H9 (cell line): ENCODE data around the gene DIAPH3. TPM values are rescaled to one million over a fixed set of nuclear protein-coding genes. Genes with fewer than 3 reads are reported as not detected.

Experiments
- DNase-seq: peaks from one replicate; pipeline ENCODE4 v3.0.0-alpha.2; 2017
- H2AFZ ChIP-seq: one replicate; pipeline ENCODE4 v1.6.1; 2013; ENCODE audit warnings: mild to moderate bottlenecking, low read length, control low read depth, moderate library complexity
- H2AK5ac ChIP-seq: 2 replicates; pipeline ENCODE4 v1.6.1; 2013; ENCODE audit warnings: low read length, control low read depth, mixed read lengths; ENCODE audit not compliant: insufficient read length
- H2BK120ac ChIP-seq: one replicate; pipeline ENCODE4 v1.6.1; 2013; ENCODE audit warnings: low read depth, mild to moderate bottlenecking, low read length, control low read depth, inconsistent platforms; ENCODE audit not compliant: poor library complexity, severe bottlenecking
- H2BK12ac ChIP-seq: 2 replicates; pipeline ENCODE4 v1.6.1; 2013; ENCODE audit warnings: low read length, control low read depth, mixed read lengths, low read depth; ENCODE audit not compliant: insufficient read length
- H2BK15ac ChIP-seq: 2 replicates; pipeline ENCODE4 v1.6.1; 2013; ENCODE audit warnings: low read depth, low read length, control low read depth
- H2BK20ac ChIP-seq: one replicate; pipeline ENCODE4 v1.6.1; 2013; ENCODE audit warnings: low read depth, mild to moderate bottlenecking, low read length, control low read depth, inconsistent platforms; ENCODE audit not compliant: poor library complexity, severe bottlenecking
- H2BK5ac ChIP-seq: 2 replicates; pipeline ENCODE4 v1.6.1; 2013; ENCODE audit warnings: low read length, control low read depth, mixed read lengths; ENCODE audit not compliant: insufficient read length
- H3K14ac ChIP-seq: 2 replicates; pipeline ENCODE4 v1.6.1; 2013; ENCODE audit warnings: low read length, control low read depth; ENCODE audit not compliant: insufficient read depth
- H3K18ac ChIP-seq: 2 replicates; pipeline ENCODE4 v1.6.1; 2013; ENCODE audit warnings: low read depth, mild to moderate bottlenecking, mixed read lengths, low read length, control low read depth; ENCODE audit not compliant: insufficient read length
- H3K23ac ChIP-seq: 2 replicates; pipeline ENCODE4 v1.6.1; 2013; ENCODE audit warnings: low read length, control low read depth, mixed read lengths, low read depth; ENCODE audit not compliant: insufficient read length
- H3K23me2 ChIP-seq: 2 replicates; pipeline ENCODE4 v1.6.1; 2013; ENCODE audit warnings: low read depth, mild to moderate bottlenecking, mixed read lengths, low read length, control low read depth; ENCODE audit not compliant: insufficient read length, poor library complexity, severe bottlenecking
- H3K27ac ChIP-seq: 2 replicates; pipeline ENCODE4 v1.5.1; 2013; ENCODE audit warnings: low read length, control low read depth, mixed read lengths, low read depth; ENCODE audit not compliant: insufficient read length
- H3K27me3 ChIP-seq: 2 replicates; pipeline ENCODE4 v1.6.1; 2013; ENCODE audit warnings: low read length, control low read depth, inconsistent platforms; ENCODE audit not compliant: insufficient read depth
- H3K4ac ChIP-seq: 2 replicates; pipeline ENCODE4 v1.6.1; 2013; ENCODE audit warnings: low read depth, mild to moderate bottlenecking, control low read depth, inconsistent platforms, low read length, moderate library complexity
- H3K4me1 ChIP-seq: 2 replicates; pipeline ENCODE4 v1.6.1; 2013; ENCODE audit warnings: low read length, control low read depth, inconsistent platforms; ENCODE audit not compliant: insufficient read depth
- H3K4me2 ChIP-seq: 2 replicates; pipeline ENCODE4 v1.6.1; 2013; ENCODE audit warnings: low read length, control low read depth, mixed read lengths; ENCODE audit not compliant: insufficient read length, insufficient read depth
- H3K56ac ChIP-seq: 2 replicates; pipeline ENCODE4 v1.6.1; 2013; ENCODE audit warnings: low read depth, mild to moderate bottlenecking, mixed read lengths, low read length, control low read depth; ENCODE audit not compliant: insufficient read length
- H3K79me1 ChIP-seq: 2 replicates; pipeline ENCODE4 v1.6.1; 2013; ENCODE audit warnings: low read depth, mild to moderate bottlenecking, moderate library complexity, low read length, control low read depth, inconsistent platforms; ENCODE audit not compliant: insufficient read depth, poor library complexity, severe bottlenecking
- H3K79me2 ChIP-seq: 2 replicates; pipeline ENCODE4 v1.6.1; 2013; ENCODE audit warnings: low read length, control low read depth, inconsistent platforms; ENCODE audit not compliant: insufficient read depth
- H3K9ac ChIP-seq: 2 replicates; pipeline ENCODE4 v1.6.1; 2013; ENCODE audit warnings: low read length, control low read depth, mixed read lengths; ENCODE audit not compliant: insufficient read length; ENCODE audit errors: extremely low read depth
- H3K9me3 ChIP-seq: one replicate; pipeline ENCODE4 v1.6.1; 2013; ENCODE audit warnings: low read depth, low read length, inconsistent platforms; ENCODE audit not compliant: control insufficient read depth
- H3T11ph ChIP-seq: one replicate; pipeline ENCODE4 v1.6.1; 2013; ENCODE audit warnings: mild to moderate bottlenecking, low read length, control low read depth, inconsistent platforms
- H4K20me1 ChIP-seq: one replicate; pipeline ENCODE4 v1.6.1; 2013; ENCODE audit not compliant: control insufficient read depth, insufficient read length, insufficient read depth
- H4K5ac ChIP-seq: 2 replicates; pipeline ENCODE4 v1.6.1; 2013; ENCODE audit warnings: low read depth, mild to moderate bottlenecking, mixed read lengths, low read length, control low read depth; ENCODE audit not compliant: insufficient read length
- H4K8ac ChIP-seq: replicated peaks from 2 replicates; pipeline ENCODE4 v1.6.1; 2013; ENCODE audit warnings: low read length, control low read depth, mixed read lengths, low read depth; ENCODE audit not compliant: insufficient read length
- H4K91ac ChIP-seq: 2 replicates; pipeline ENCODE4 v1.6.1; 2013; ENCODE audit warnings: low read depth, mild to moderate bottlenecking, moderate library complexity, mixed read lengths, low read length, control low read depth; ENCODE audit not compliant: insufficient read length
- H3K27ac Mint-ChIP-seq, 3 experiments: 2 replicates in 2 of 3; 3 replicates in 1 of 3; pipeline ENCODE4 v1.8.0; 2020 to 2021; ENCODE audit warnings: mixed read lengths in 3 of 3, mild to moderate bottlenecking in 1 of 3, moderate library complexity in 1 of 3
- H3K27me3 Mint-ChIP-seq: 2 replicates; pipeline ENCODE4 v1.8.0; 2021; ENCODE audit warnings: low read depth, mild to moderate bottlenecking, moderate library complexity, mixed read lengths
- H3K36me3 Mint-ChIP-seq, 3 experiments: 2 replicates in 2 of 3; 3 replicates in 1 of 3; pipeline ENCODE4 v1.8.0; 2020 to 2021; ENCODE audit warnings: low read depth in 3 of 3, mixed read lengths in 3 of 3; ENCODE audit not compliant: insufficient read depth in 1 of 3
- H3K4me1 Mint-ChIP-seq, 2 experiments: 2 replicates each; pipeline ENCODE4 v1.8.0; 2020; ENCODE audit warnings: mixed read lengths in 2 of 2
- H3K4me3 Mint-ChIP-seq, 2 experiments: 2 replicates in 1 of 2; 3 replicates in 1 of 2; pipeline ENCODE4 v1.8.0; 2020 to 2021; ENCODE audit warnings: mild to moderate bottlenecking in 2 of 2, mixed read lengths in 2 of 2, moderate library complexity in 1 of 2
- H3K9me3 Mint-ChIP-seq, 2 experiments: 2 replicates in 1 of 2; 3 replicates in 1 of 2; pipeline ENCODE4 v1.8.0; 2020; ENCODE audit warnings: mild to moderate bottlenecking in 2 of 2, mixed read lengths in 2 of 2, moderate library complexity in 1 of 2
- total RNA-seq: library from RNA; stranded (reverse); gene quantifications from 2 replicates; pipeline ENCODE4 v1.2.1, GENCODE V29; 2021
- TF ChIP-seq, protein P1 (sequence below): fragments of 200-600 bp; sonication (generic); conservative IDR thresholded peaks from 3 replicates; pipeline ENCODE4 v1.8.0; 2021; ENCODE audit warnings: antibody characterized with exemption, mild to moderate bottlenecking

The DIAPH3 gene
- total RNA-seq, 1 experiment from 2014 or later: 23.1 TPM

DNA sequence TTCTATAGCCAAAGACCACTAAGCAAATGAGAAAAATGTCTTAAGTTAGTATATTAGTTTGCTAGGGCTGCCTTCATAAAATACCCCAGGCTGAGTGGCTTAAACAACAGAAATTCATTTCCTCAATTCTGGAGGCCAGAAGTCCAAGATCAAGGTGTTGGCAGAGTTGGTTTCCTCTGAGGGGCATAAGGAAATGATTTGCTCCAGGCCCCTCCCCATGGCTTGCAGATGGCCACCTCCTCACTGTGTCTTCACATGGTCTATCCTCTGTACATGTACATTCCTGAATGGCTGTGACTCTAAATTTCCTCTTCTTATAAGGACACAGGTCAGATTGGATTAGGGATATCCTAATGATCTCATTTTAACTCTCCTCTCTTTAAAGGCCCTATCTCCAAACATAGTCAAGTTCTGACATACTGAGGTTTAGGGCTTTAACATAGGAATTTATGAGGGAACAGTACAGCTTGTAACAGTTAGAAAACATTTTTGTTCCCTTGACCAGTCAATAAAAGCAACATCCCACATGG, 307.4 kb downstream of the DIAPH3 start:
- Histone ChIP-seq H2BK12ac (no peak overlapping the region), H3T11ph (no peak overlapping the region), H3K9me3 (no peaks in the 10 kb centered on the region), H3K79me1 (no peaks in the 10 kb centered on the region), H2BK5ac (no peak overlapping the region), H3K23me2 (no peaks in the 10 kb centered on the region), H3K4me2 (no peak overlapping the region), H4K8ac (no peak overlapping the region), H3K4me1 (no peaks in the 10 kb centered on the region), H2BK15ac (no peak overlapping the region), H3K27ac (no peak overlapping the region), H2BK20ac (no peak overlapping the region), H3K79me2 (no peaks in the 10 kb centered on the region), H3K56ac (no peak overlapping the region), H3K27me3 (no peaks in the 10 kb centered on the region), H2BK120ac (no peak overlapping the region), H3K4ac (no peak overlapping the region), H4K20me1 (no peaks in the 10 kb centered on the region), H3K18ac (no peak overlapping the region), H3K14ac (no peak overlapping the region), H4K91ac (no peak overlapping the region), H4K5ac (no peak overlapping the region), H2AFZ (no peak overlapping the region), H3K23ac (no peak overlapping the region), H2AK5ac (no peak overlapping the region), H3K9ac (no peak overlapping the region)
- Mint-ChIP-seq H3K27me3 (no peaks in the 10 kb centered on the region), H3K4me1 (no peaks in the 10 kb centered on the region), H3K36me3 (peaks cover 3 to 15% (median 3%) of the 10 kb centered on the region in 3 experiments; a peak in 5 of 7 replicates), H3K4me3 (no peak overlapping the region), H3K27ac (no peak overlapping the region), H3K9me3 (no peaks in the 10 kb centered on the region)
- TF ChIP-seq, protein P1, sequence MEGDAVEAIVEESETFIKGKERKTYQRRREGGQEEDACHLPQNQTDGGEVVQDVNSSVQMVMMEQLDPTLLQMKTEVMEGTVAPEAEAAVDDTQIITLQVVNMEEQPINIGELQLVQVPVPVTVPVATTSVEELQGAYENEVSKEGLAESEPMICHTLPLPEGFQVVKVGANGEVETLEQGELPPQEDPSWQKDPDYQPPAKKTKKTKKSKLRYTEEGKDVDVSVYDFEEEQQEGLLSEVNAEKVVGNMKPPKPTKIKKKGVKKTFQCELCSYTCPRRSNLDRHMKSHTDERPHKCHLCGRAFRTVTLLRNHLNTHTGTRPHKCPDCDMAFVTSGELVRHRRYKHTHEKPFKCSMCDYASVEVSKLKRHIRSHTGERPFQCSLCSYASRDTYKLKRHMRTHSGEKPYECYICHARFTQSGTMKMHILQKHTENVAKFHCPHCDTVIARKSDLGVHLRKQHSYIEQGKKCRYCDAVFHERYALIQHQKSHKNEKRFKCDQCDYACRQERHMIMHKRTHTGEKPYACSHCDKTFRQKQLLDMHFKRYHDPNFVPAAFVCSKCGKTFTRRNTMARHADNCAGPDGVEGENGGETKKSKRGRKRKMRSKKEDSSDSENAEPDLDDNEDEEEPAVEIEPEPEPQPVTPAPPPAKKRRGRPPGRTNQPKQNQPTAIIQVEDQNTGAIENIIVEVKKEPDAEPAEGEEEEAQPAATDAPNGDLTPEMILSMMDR: no peak
- no peak for DNase-seq
